GM19452 (cell line): ENCODE data around the gene IL17RD.

Source experiments
- ATAC-seq: cut with Tn5 transposase; IDR thresholded peaks from one replicate; pipeline ENCODE4 v1.9.1; 2021; ENCODE audit not compliant: unreplicated experiment

IL17RD gene

DNA sequence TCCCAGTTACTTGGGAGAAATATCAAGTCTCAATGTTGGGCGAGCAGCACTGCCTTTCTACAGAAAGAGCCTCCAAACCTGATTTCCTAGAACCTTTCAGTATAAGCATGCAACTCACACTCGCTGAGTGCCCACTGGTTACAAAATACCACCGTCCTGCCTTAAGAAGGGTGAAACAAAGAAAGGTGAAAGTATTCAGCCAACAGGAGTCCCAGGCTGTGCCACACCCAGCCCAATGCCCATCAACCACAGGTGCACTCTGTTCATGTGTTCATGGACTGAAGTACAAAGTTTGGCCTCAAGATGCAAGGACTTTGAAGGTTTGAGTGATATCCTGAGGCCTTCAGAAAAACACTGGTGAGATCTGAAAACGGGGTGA lies 34.0 kb downstream of the IL17RD start:
- no peak for ATAC-seq

DNA sequence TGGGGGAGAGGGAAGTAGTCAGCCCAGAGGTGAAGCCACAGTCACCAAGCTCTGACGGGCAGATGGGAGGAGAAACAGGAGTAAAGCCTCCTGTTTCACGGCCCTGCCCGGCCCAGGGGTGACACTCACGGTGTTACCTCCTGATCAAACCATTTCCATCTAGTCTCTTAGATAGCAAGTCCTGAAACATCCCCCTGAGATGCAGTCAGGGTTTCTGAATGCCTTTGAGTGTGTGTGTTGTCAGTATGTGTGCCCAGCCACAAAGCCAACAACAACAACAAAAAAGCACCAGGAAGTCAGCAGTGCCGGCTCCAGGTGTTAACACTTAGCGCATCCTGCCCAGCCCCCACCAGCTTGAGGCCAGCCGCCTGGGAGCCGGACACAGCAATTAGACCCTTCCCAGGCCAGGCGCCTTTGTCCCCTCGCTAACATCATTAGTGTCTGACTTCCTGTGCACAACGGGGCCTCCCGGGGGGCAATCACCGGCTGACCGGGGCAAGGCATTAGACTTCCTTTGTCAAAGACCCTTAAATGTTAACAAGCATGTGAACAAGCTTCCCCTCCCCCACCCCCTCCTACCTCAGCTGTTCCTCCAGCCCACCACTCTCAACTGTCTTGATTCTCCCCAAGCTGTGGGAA lies 34.5 kb downstream of the IL17RD start:
- no peak for ATAC-seq

DNA sequence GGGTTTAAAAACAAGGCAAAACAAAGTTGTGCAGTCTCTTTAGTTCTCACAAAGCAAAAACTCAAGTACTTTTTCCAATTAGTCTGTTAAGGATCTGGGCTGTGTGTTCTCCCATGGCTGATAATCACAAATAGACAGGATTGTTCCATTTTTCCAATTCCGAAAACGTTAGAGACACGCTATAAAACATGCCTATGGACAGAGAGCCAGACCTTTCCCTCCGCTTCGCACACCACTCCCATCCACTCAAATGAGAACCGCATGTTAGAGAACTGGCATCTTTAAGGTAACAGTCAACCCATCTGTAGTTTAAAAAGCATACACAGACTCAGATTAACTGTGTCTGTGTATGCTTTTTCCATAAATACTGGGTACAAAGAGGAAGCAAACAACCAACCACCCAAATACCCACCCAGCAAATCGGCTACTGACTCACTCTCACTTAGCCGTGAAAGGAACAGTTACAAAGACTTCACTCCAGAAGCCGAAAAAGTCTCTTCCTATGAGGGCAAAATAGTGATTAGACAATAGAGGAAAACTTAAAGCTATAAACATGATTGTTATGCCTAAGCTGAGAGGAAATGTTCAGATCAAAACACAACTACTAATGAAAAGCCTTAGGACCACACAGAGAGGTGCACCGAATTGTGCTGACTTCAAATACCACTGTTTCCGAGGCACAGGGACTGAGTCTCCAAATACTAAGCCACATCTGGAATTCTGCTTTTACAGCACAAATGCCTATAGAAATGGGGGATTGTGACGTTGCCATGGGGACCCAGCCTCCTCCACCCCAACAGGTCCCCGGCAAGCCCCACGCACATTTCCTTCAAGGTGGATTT lies 36.1 kb downstream of the IL17RD start:
- ATAC-seq, result no peak

DNA sequence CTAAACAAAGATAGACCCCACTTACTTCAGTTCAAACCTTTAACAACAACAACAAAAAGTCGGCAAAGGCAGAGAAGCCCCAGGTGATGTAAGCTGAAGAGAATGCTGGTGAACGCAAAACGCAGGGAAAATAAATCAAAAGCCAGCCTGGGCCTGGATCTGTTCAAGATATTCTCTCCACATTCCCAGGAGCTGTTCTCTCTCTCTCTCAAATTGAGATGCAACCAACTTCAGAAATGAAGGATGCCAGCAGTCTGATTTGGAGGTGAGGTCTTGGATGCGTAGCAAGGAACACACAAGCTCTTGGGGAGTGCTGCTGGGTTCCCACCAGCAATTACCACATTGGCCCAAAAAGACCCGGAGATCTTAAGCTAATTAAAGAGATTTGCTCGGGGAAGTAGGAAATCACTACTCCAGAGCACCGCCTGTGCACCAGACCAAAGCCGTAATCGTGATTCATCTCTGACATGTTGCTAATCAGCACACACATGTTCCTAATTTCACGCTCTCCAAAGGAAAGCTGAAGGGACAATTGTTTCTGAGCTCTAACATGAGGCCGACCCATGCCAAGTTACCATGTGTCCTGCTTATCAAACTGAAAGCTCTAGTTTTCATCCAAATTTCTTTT lies 37.1 kb downstream of the IL17RD start:
- ATAC-seq, result no peak

DNA sequence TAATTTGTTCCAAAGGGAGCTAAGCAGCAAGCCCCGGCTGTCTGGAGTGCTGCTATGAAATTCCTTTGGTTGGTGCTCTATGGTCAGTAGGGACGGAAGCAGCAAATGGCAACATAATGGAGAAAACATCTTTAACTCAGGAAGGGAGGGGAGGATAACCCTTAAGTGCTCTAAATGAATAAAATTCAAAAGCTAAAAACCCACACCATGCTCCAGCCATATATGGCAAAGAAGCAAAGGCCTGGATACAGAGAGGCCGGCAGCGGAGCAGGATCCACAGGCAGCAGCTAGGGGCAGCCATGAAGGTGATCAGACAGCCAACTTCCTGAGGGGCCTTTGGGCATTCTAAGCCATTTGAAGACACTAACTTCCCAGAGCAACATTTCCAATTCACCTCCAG lies 38.9 kb downstream of the IL17RD start:
- ATAC-seq, result no peak

DNA sequence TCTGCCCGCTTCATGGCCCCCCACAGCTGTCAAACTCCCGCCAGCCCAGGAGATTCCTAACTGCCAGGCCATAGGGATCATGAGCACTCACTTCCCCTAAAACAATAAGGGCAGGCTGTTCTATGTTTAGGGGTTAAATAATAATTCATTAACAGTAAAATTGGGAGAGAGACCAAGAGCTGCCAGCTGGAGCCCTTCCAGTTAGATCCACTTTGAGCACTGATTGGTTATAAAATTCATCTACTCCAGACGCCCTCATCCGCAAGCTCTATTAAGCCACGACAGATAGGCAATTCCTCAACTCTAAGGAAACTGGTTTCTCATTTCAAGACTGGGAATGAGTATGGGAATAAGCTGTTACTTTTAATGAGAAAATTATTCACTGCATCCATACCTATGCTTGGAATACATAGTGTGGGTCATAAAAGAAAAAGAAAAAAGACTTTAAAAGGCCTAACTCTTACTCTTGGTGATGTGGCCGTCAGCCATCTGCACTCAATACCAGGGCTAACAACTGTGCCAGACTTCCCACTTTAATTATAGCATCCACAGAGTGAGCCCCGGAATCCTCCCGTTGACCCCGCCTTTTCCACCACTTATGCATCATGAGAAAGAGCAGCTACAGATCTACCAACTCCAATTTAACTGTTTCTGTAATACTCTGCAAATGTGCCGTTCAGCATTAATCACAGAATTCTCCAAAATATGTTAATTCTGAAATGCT lies 44.5 kb downstream of the IL17RD start:
- ATAC-seq, result no peak

DNA sequence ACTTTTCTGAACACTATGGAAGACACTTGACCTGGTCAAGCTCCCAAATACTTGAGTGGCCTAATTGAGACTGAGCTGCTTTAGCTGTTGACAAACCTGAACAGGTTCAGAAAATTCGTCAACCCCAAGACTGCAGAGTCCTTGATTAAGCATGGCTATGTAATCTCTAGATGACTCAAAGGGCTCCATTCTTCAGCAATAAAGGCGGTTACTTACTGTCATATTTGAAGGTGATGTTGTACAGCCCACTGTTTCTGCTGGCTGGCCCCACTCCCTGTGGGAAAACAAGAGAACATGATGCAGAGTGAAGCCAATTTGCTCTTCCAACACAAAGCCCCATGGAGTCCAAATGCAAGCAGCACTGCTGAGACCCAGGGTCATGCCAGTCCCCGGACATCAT lies 45.1 kb downstream of the IL17RD start:
- ATAC-seq, result no peak

DNA sequence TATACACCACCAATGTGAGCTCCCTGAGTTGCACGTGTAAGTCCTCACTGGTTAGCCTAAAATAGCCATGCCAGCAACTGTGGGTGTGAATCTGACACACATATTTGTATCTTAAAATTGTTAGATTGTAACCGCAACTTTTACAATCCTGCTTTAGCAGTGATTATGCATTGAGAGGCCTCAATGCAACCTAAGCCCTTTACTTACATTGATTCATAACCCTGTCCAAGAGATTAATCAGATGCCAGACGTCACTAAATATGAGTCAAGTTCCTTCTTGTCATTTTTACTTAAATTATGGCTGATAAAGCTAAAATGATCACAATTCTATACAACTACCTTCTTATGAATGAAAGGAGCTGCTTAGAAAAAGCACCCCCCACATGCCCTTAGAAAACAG lies 46.9 kb downstream of the IL17RD start:
- no peak for ATAC-seq

DNA sequence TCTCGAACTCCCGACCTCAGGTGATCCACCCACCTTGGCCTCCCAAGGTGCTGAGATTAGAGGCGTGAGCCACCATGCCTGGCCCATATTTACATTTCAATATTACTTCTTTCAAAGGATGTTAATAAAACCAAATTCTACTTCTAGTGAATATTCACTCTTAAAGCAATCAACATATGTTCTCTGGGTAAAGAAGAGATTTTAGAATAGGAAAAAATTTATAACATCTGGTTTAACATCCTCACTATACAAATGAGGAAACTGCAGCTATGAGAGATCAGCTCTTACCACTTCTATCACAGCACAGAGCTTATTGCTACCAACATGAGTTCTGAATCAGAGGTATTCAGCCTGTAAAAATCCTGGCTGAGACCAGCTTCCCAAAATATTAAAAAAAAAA lies 48.7 kb downstream of the IL17RD start:
- no peak for ATAC-seq

DNA sequence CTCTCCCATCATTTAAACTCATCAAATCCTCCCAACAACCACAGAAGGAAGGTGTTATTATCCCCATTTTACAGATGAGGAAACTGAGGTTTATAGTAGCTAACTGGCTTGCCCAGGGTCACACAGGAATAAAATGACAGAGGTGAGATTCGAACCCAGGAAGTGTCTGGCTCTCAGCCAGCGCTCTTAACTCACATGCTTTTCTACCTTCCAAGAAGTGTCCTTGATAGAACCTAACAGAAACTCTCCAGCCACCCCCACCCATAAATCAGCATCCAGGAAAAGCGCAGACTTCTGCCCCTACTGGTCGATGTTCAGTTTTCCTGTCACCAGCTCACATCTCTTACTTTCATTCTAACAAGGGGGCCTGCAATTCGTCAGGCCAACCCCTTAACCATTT lies 52.9 kb downstream of the IL17RD start:
- no peak for ATAC-seq

DNA sequence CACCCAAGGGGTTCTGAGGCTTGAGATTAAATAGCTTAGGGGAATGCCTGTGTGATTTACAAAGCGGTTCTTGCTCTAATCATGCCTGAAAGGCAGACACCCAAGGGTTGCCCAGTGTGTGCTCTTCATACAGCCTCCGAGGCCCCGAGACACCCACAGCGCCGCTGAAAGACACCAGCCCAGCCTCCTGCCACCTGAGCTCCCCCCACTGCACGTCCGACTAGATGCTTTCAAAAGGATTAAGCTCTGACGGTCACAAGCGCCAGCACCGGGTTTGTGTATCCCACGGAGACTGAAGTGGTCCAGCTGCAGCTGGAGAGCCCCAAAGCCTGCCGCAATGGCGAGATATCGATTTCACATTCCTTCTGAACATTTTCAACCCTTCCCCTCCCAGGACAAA lies 54.4 kb downstream of the IL17RD start:
- no peak for ATAC-seq

DNA sequence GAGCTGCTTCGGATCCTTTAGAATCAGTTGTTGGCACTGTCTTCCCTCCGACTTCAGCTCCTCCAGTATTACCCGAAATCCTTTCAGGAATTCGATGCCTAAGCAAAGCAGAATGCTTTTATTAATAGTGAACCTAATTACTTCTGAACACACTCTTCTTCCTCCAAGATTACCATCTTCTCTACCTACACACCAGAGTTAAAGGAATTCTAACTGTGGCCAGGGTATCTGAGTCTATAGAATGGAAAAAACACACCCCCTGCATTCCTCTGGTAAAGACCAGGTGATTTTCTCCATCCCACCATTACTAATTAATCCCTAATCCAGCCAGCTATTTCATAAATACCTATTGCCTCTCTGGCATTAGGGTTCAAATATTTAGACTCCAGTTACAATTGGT lies 54.9 kb downstream of the IL17RD start:
- ATAC-seq, result no peak

DNA sequence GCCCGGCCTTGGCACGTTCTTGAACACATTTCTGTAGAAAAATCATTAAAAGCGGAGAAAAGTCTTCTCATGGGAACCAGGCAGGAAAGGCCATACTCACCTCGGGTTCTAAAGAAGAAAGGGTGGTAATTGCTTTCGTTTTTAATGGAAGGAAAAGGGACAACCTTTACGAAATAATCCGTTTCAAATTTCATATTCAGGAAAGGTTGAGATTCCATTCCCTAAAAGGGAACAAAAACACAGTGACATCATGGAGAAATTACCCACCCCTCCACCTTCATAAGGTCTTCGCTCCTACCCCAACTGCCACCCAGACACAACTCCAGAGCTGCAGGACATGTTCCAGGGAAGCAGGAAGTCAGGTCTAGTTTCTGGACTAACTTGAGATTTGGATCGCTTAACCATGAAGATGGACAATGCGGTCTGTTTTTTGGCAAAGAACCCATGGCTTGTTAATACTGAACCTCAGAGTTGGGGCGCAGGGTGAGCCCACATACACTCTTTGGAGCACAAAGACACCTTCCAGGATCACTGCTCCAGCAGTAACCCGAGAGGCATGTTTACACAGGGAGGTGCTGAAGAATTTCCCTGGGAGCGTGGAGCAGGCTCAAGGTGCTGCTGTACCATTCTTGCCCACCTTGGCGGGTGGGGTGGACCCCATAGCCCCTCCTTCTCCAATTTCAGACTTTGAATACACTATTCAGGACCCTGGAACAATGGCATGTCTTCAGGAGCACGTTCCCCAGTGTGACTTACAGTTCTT lies 55.5 kb downstream of the IL17RD start:
- no peak for ATAC-seq

DNA sequence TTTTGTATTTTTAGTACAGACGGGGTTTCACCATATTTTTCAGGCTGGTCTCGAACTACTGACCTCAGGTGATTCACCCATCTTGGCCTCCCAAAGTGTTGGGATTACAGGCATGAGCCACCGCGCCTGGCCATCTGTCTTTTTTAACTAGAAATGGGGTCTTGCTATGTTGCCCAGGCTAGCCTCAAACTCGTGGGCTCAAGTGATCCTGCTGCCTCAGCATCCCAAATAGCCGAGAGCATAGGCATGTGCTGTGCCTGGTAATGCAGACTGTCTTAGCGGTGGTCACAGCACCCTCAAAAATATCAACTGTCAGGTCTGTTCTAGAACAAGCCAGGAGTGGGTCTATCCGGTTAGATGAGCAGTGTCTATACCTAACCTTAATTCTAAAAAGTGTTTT lies 56.5 kb downstream of the IL17RD start:
- ATAC-seq, result no peak

DNA sequence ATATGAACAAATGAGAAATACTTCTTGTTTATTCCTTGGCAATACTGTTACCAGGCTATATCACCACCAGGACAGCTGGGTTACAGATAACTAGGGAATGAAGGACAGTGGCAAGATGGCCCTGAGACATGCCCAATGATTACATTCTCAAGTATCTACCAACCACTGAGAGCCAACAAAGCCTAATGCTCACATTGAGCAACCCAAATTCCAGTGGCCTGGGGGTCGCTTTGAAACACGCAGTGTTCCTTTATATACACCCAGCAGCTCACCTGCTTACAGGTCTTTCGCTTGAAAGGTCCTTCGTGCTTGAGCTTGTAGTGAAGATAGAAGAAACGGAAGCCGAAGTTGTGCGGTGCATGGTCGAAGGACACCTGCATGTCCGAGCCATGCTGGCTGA lies 59.6 kb downstream of the IL17RD start:
- no peak for ATAC-seq

DNA sequence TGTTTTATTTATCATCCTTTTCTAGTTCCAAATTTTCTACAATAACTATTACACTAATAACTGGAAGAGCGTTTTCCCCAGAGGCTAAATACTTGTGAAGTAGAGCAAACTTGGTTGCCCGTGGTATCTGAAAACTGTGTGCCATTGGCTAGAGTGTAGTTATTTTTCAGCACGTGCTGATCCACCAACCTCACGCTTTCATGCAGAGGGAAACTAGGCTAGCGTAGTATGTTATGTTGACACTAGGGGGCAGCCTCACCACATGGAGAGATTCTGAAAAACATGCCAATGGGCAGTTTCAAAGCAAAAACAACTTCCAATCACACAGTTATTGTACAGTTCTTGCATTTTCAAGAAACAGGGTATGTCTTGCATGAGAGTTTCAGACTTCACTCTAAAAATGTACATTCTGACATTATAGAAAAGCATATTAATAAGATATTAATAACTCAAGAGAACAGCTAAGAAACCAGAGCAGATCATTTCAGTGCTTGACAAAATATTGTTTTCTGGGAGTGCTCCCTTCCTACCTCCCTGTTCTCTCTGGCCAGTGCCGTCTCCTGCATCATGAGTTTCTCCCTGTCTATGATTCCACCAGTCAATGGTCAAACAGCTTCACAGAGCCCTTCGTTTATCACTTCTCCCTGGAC lies 65.0 kb downstream of the IL17RD start:
- no peak for ATAC-seq

DNA sequence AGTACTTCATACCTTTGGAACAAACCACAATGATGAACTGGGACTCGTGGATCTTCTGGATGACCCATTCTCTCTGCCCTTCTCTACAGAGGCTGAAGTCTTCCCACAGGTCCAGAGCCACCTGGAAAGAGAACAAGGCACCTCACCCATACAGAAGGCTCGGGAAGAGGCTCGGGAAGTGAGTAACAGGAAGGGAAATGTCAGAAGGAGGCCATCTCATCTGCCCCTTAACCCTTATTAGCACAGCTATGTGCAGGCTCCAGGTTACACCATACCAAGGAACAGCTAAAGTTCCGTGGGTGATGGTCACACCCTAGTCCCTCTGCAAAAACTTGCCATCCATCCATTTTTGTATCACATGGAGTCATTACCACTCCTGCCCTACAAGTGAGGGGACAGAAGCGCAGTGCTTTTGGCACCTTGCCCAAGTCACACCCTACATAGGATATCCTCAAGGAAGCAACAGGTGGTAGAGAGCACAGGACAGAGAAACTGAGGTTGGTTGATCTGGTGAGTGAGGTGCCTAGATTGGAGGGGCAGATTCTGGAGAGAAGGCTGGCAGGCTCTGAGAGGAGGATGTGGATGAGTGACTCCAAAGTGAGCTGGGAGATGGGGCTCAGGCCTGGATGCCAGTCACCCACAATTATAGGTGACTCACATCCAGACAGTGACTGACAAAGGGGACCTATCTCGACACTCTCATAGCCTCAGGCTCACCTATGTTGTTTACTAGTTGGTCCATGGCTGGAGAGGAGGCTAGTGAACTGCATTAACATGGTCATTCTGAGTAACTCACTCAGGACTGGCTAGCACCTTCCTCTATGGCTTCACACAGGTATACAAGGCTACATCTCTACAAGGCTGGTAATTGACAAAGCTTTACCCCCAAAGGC lies 66.5 kb downstream of the IL17RD start:
- no peak for ATAC-seq

DNA sequence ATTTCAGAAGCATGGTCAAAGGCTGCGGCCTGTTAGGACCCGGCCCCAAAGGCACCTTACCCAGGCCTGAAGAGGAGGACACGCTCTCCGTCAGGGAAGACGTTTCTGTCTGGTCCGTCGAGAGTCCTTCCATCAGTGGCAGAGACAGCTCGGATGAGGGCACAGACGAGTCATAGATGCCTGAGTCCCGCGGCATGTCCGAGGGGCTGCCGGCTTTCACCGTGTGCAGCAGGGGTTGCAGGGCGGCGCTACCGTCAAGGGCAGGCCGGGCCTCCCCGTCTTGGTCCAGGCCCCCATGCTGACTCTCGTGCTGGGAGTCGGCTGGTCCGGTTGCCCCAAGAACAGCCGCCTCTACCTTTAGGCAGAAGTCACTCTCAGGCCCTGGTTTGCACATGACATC lies 67.6 kb downstream of the IL17RD start:
- no peak for ATAC-seq

DNA sequence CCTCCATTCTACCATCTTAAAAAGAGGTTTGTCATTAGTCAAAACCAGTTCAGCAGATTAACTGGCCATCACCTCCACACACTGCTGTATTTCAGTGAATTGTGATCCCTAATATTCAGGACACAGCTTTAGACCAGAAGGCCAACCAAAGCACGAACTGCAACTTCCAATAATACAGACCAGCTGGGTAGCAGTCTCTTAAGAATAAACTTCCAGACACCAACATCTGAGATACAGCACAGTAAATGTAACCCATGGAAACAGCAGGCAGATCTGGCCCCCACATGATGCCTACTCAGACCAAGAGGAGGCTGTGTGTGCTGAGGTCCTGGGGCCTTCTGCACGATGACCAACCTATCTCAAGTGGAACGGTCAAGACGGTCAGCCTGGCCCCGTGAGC lies 69.8 kb downstream of the IL17RD start:
- no peak for ATAC-seq
